DOHH2 (cell line): ENCODE data around the gene LRIT1.

ENCODE experiments used
- H3F3A ChIP-seq: fragments of 200-600 bp; sonication (generic), shearing (Covaris generic); 2 replicates; pipeline ENCODE4 v1.6.0; 2016; ENCODE audit warnings: antibody characterized with exemption, mild to moderate bottlenecking; ENCODE audit not compliant: control insufficient read depth, insufficient read depth
- H3K27ac ChIP-seq: fragments of 200-600 bp; sonication (generic); 2 replicates; pipeline ENCODE4 v1.5.1; 2014; ENCODE audit warnings: low read depth, mild to moderate bottlenecking, low read length, moderate library complexity
- H3K27me3 ChIP-seq: fragments of 200-600 bp; sonication (generic); 2 replicates; pipeline ENCODE4 v1.6.1; 2014; ENCODE audit warnings: mild to moderate bottlenecking, low read length, mixed read lengths; ENCODE audit not compliant: control insufficient read depth
- H3K36me3 ChIP-seq: fragments of 200-600 bp; sonication (generic); 2 replicates; pipeline ENCODE4 v1.6.1; 2014; ENCODE audit warnings: mild to moderate bottlenecking, low read length, moderate library complexity, mixed read lengths; ENCODE audit not compliant: control insufficient read depth
- H3K4me1 ChIP-seq: fragments of 200-600 bp; sonication (generic); 2 replicates; pipeline ENCODE4 v1.6.1; 2014; ENCODE audit warnings: mild to moderate bottlenecking, low read length, mixed read lengths; ENCODE audit not compliant: control insufficient read depth
- H3K4me2 ChIP-seq: fragments of 200-600 bp; sonication (generic); 2 replicates; pipeline ENCODE4 v1.6.0; 2014; ENCODE audit warnings: mild to moderate bottlenecking, low read length, moderate library complexity
- H3K4me3 ChIP-seq: fragments of 200-600 bp; sonication (generic); 2 replicates; pipeline ENCODE4 v1.5.1; 2014; ENCODE audit warnings: mild to moderate bottlenecking, low read length, mixed read lengths
- H3K79me2 ChIP-seq: fragments of 200-600 bp; sonication (generic); 2 replicates; pipeline ENCODE4 v1.6.1; 2014; ENCODE audit warnings: mild to moderate bottlenecking, low read length, mixed read lengths; ENCODE audit not compliant: control insufficient read depth
- H3K9me2 ChIP-seq: fragments of 200-600 bp; sonication (generic); replicated peaks from 2 replicates; pipeline ENCODE4 v1.6.1; 2014; ENCODE audit warnings: mild to moderate bottlenecking, low read length, mixed read lengths; ENCODE audit not compliant: control insufficient read depth
- H3K9me3 ChIP-seq: fragments of 200-600 bp; sonication (generic); 2 replicates; pipeline ENCODE4 v1.6.1; 2014; ENCODE audit warnings: antibody characterized with exemption, low read length, mixed read lengths; ENCODE audit not compliant: control insufficient read depth, insufficient read depth
- H4K20me1 ChIP-seq: fragments of 200-600 bp; sonication (generic); 2 replicates; pipeline ENCODE4 v1.6.0; 2014; ENCODE audit warnings: low read depth, mild to moderate bottlenecking, antibody characterized with exemption, low read length, moderate library complexity; ENCODE audit not compliant: control insufficient read depth, insufficient read depth
- EZH2phosphoT487 ChIP-seq: fragments of 200-600 bp; sonication (generic); IDR thresholded peaks from 2 replicates; pipeline ENCODE4 v1.6.1; 2017; ENCODE audit warnings: borderline replicate concordance, mild to moderate bottlenecking, antibody characterized with exemption, low read length, moderate library complexity, mixed read lengths
- TF ChIP-seq, protein P1 (sequence below): fragments of 200-600 bp; sonication (generic); IDR thresholded peaks from one replicate; pipeline ENCODE4 v1.5.1; 2014; ENCODE audit warnings: antibody characterized with exemption, mild to moderate bottlenecking, low read depth, low read length; ENCODE audit not compliant: poor library complexity, severe bottlenecking

Gene LRIT1

DNA sequence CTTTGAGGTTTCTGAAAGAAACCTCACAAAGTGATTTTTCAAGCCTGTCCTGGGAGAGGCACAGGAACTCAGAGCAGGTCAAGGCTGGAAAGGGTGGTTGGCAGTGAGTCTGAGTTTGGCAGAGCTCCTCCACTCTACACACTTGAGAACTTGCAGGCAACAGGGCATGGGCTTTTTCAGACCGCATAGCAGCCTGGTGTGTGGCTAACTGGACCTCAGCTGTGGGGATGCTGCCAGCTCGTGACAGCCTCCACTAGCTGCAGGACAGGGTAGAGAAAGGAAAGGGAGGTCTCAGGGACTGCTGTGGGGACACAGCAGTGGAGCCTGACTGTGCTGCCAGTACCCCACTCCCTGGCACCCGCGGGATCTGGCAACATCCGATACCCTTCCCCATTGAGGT lies 44.4 kb downstream of the LRIT1 start:
- peaks cover 47% of the 10 kb centered on the region for H3K27me3 ChIP-seq

DNA sequence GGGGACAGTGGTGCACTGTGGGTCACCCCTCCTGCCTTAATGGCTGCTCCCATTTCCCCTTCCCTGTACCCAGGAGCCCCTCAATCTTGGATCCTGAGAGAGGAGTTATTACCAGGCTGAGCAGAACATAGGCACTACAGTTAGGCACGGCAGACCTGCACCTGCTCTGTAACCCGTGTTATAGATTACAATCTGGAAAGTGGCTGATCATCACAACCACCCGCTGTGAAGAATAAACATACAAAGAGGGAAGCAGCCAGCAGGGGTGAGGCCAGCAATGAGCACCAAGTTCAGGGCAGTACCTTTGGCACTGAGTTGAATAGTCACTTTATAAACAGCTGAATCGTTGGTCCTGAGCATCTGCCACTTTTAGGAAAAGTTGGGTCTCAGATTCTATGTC lies 45.3 kb downstream of the LRIT1 start:
- H3K4me2 ChIP-seq = no peak overlapping the region
- peaks cover 4% of the 10 kb centered on the region; the same call in 1 of the 2 replicates for H3K4me1 ChIP-seq
- no peak overlapping the region for H3K27ac ChIP-seq
- peaks cover 53% of the 10 kb centered on the region for H3K27me3 ChIP-seq
- TF ChIP-seq EZH2phosphoT487 = no peak
- TF ChIP-seq, protein P1, sequence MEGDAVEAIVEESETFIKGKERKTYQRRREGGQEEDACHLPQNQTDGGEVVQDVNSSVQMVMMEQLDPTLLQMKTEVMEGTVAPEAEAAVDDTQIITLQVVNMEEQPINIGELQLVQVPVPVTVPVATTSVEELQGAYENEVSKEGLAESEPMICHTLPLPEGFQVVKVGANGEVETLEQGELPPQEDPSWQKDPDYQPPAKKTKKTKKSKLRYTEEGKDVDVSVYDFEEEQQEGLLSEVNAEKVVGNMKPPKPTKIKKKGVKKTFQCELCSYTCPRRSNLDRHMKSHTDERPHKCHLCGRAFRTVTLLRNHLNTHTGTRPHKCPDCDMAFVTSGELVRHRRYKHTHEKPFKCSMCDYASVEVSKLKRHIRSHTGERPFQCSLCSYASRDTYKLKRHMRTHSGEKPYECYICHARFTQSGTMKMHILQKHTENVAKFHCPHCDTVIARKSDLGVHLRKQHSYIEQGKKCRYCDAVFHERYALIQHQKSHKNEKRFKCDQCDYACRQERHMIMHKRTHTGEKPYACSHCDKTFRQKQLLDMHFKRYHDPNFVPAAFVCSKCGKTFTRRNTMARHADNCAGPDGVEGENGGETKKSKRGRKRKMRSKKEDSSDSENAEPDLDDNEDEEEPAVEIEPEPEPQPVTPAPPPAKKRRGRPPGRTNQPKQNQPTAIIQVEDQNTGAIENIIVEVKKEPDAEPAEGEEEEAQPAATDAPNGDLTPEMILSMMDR = no peak
- H3K9me3 ChIP-seq = no peaks in the 10 kb centered on the region
- no peaks in the 10 kb centered on the region for H3K9me2 ChIP-seq
- H3K4me3 ChIP-seq = no peak overlapping the region
- H3K79me2 ChIP-seq = no peaks in the 10 kb centered on the region
- H3F3A ChIP-seq = no peaks in the 10 kb centered on the region
- H4K20me1 ChIP-seq = no peaks in the 10 kb centered on the region
- no peaks in the 10 kb centered on the region for H3K36me3 ChIP-seq

More for the DNA sequence above, 44.4 kb downstream of the LRIT1 start:
- Histone ChIP-seq H3K79me2 (no peaks in the 10 kb centered on the region), H4K20me1 (no peaks in the 10 kb centered on the region), H3K4me1 (peaks cover 4% of the 10 kb centered on the region; the same call in 1 of the 2 replicates), H3K4me3 (no peak overlapping the region), H3K27ac (no peak overlapping the region), H3F3A (no peaks in the 10 kb centered on the region), H3K4me2 (no peak overlapping the region), H3K9me2 (no peaks in the 10 kb centered on the region), H3K36me3 (no peaks in the 10 kb centered on the region), H3K9me3 (no peaks in the 10 kb centered on the region)
- TF ChIP-seq, protein P1 = no peak
- TF ChIP-seq EZH2phosphoT487 = no peak

DNA sequence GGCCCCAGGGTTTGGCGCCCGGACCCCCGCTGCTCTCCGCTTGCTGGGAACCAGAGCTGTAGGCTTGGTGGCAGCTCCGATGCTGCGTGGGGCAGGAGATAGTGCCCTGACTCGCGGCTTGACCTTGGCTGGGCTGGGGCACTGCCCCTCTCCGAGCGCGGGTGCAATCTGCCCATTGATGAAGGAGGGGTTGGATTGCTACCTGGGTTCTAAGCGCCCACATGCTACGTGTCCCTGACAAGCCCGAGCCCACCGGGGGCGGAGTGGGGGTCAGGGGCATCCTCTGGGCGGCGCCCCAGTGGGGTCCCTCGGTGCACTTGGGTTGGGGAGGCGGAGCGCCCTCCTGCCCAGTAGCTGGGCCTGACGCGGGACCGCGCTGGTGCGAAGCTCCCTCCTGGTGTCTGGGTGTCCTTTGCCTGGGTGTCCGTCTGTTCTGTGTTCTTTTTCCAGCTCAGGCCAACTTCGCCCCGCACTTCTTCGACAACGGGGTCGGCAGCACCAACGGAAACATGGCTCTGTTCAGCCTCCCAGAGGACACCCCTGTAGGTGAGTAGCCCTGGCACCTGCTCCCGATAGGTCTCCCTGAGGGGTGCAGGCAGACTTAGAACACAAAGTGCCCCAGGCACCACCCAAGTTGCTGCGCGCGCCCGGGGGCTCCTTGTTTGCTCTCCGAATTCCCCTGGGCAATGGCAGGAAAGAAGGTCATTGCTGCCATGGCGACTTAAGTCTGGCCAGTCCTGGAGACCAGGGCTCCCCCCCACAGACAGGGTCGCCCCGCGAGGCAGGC lies 46.1 kb downstream of the LRIT1 start:
- Histone ChIP-seq H3K4me2 (peak overlapping the region; percentile 62; the same call in 1 of the 2 replicates), H3K27ac (no peak overlapping the region), H3K36me3 (no peaks in the 10 kb centered on the region), H3F3A (no peaks in the 10 kb centered on the region), H3K79me2 (no peaks in the 10 kb centered on the region), H3K9me2 (no peaks in the 10 kb centered on the region), H3K4me3 (no peak overlapping the region; the same call in 1 of the 2 replicates), H3K27me3 (peaks cover 53% of the 10 kb centered on the region), H4K20me1 (no peaks in the 10 kb centered on the region), H3K9me3 (no peaks in the 10 kb centered on the region), H3K4me1 (peaks cover 4% of the 10 kb centered on the region; the same call in 1 of the 2 replicates)
- no peak for TF ChIP-seq EZH2phosphoT487
- TF ChIP-seq, protein P1 = no peak
